PC-9 (cell line): ENCODE measurements around the gene DNM3.

Source experiments
- EZH2 ChIP-seq: fragments of 200-600 bp; sonication (generic); IDR thresholded peaks from 2 replicates; pipeline ENCODE4 v1.8.0; 2017; ENCODE audit warnings: antibody characterized with exemption, low read depth
- TF ChIP-seq, protein P1 (sequence below): fragments of 200-600 bp; sonication (generic); conservative IDR thresholded peaks from 2 replicates; pipeline ENCODE4 v1.6.1; 2017; ENCODE audit warnings: mixed run types, antibody characterized with exemption, mild to moderate bottlenecking, moderate library complexity

DNA sequence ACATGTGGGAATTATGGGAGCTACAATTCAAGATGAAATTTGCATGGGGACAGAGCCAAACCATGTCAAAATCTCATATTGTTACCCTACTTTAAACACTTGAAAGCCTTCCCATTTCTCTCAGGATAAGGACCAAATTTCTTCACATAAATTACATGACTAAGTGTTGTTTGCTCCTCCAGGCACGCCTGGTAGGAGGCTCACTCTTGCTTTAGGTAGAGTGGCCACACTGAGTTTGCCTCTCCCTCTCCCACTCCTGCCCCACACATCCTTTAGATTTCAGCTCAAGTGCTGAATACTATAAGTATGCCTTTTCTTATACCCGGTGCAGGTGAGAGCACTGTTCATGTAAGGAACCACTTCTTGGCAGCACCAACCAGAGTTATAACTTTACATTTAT, 279.1 kb downstream of the DNM3 start:
- TF ChIP-seq, protein P1, sequence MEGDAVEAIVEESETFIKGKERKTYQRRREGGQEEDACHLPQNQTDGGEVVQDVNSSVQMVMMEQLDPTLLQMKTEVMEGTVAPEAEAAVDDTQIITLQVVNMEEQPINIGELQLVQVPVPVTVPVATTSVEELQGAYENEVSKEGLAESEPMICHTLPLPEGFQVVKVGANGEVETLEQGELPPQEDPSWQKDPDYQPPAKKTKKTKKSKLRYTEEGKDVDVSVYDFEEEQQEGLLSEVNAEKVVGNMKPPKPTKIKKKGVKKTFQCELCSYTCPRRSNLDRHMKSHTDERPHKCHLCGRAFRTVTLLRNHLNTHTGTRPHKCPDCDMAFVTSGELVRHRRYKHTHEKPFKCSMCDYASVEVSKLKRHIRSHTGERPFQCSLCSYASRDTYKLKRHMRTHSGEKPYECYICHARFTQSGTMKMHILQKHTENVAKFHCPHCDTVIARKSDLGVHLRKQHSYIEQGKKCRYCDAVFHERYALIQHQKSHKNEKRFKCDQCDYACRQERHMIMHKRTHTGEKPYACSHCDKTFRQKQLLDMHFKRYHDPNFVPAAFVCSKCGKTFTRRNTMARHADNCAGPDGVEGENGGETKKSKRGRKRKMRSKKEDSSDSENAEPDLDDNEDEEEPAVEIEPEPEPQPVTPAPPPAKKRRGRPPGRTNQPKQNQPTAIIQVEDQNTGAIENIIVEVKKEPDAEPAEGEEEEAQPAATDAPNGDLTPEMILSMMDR: no peak
- TF ChIP-seq EZH2: no peak
